Activated B cell treated with CpG ODN at 0.5 μM for 24 hours (primary cell): ENCODE results near the gene CD22. TPM values are rescaled to one million over a fixed set of nuclear protein-coding genes. Genes with fewer than 3 reads are reported as not detected.
"Not testable (repeated sequence)": the region's sequence is repeated elsewhere in the genome, so short reads cannot be mapped to it uniquely, and the experiment has no call there.

ENCODE experiments used
- ATAC-seq: fragments of 200-7000 bp; cut with Tn5 transposase; one replicate; pipeline ENCODE4 v1.10.0; 2021; ENCODE audit warnings: low read depth, mild to moderate bottlenecking, moderate library complexity
- CTCF ChIA-PET: fragments of 350-600 bp; sonication (Branson Sonifier 250); formaldehyde crosslinking; loops from one replicate; lab custom pipeline; 2021; ENCODE audit warnings: antibody characterized with exemption; lab: Charles Lee
- POLR2A ChIA-PET: fragments of 350-600 bp; sonication (Branson Sonifier 250); formaldehyde crosslinking; loops from one replicate; lab custom pipeline; 2021; ENCODE audit warnings: antibody characterized with exemption; lab: Charles Lee
- DNase-seq: peaks from one replicate; pipeline ENCODE4 v3.0.0; 2022
- H3K27ac Mint-ChIP-seq: one replicate; pipeline ENCODE4 v1.8.0; 2020; ENCODE audit warnings: mixed read lengths
- H3K27me3 Mint-ChIP-seq: one replicate; pipeline ENCODE4 v1.8.0; 2021; ENCODE audit warnings: mixed read lengths
- H3K36me3 Mint-ChIP-seq: one replicate; pipeline ENCODE4 v1.8.0; 2021; ENCODE audit warnings: low read depth, mixed read lengths
- H3K4me1 Mint-ChIP-seq: one replicate; pipeline ENCODE4 v1.8.0; 2021; ENCODE audit warnings: mixed read lengths
- H3K4me3 Mint-ChIP-seq: one replicate; pipeline ENCODE4 v1.8.0; 2020; ENCODE audit warnings: mild to moderate bottlenecking, mixed read lengths
- H3K9me3 Mint-ChIP-seq: one replicate; pipeline ENCODE4 v1.8.0; 2020; ENCODE audit warnings: mixed read lengths
- intact Hi-C: fragments of 100-400 bp; cut with micrococcal nuclease; formaldehyde crosslinking; loops from one replicate; pipeline ENCODE4 v1.15.1; 2024
- total RNA-seq: library from RNA; stranded (reverse); gene quantifications from 2 replicates; pipeline ENCODE4 v1.2.3, GENCODE V29; 2022
- TF ChIP-seq, protein P1 (sequence below): fragments of 200-600 bp; IDR thresholded peaks from one replicate; pipeline ENCODE4 v1.8.0; 2022; ENCODE audit warnings: antibody characterized with exemption, mild to moderate bottlenecking

The CD22 gene
- total RNA-seq, 1 donor from 2014 or later = 1,096 TPM

DNA sequence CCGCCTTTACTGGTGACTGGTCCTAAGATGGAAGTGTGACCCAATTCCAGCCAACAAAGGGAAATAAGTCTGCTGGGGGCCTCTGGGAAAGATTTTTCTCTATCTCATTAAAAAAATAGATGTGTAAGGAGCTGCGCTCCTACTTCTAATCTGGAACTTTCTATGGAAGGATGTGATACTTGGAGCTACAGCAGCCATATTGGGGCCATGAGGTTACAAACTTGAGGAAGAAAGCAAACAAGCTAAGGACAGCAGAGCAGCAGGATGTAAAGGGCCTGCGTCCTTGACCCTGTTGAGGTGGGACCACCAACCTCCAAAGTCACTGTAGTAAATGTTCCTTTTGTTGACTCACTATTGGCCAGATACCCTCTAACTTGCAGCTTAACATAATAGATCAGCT is 49.4 kb downstream of the CD22 start:
- TF ChIP-seq, protein P1, sequence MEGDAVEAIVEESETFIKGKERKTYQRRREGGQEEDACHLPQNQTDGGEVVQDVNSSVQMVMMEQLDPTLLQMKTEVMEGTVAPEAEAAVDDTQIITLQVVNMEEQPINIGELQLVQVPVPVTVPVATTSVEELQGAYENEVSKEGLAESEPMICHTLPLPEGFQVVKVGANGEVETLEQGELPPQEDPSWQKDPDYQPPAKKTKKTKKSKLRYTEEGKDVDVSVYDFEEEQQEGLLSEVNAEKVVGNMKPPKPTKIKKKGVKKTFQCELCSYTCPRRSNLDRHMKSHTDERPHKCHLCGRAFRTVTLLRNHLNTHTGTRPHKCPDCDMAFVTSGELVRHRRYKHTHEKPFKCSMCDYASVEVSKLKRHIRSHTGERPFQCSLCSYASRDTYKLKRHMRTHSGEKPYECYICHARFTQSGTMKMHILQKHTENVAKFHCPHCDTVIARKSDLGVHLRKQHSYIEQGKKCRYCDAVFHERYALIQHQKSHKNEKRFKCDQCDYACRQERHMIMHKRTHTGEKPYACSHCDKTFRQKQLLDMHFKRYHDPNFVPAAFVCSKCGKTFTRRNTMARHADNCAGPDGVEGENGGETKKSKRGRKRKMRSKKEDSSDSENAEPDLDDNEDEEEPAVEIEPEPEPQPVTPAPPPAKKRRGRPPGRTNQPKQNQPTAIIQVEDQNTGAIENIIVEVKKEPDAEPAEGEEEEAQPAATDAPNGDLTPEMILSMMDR = no peak
- Mint-ChIP-seq H3K4me1 (peaks cover 27% of the 10 kb centered on the region), H3K9me3 (no peaks in the 10 kb centered on the region), H3K36me3 (no peaks in the 10 kb centered on the region), H3K27me3 (peaks cover 3% of the 10 kb centered on the region), H3K27ac (no peak overlapping the region), H3K4me3 (no peak overlapping the region)
- ChIA-PET POLR2A (interaction anchor here (1.6 kb wide), 1 partner anchor 82 kb away, joined by 8 read pairs; no protein-coding TSS in a partner anchor), CTCF (interaction anchor here (1.0 to 1.1 kb wide), 2 partner anchors 26 to 109 kb away, joined by 3 read pairs; no protein-coding TSS in a partner anchor)
- DNase-seq (no peak), ATAC-seq (no peak)
- intact Hi-C loops = no loop called here

DNA sequence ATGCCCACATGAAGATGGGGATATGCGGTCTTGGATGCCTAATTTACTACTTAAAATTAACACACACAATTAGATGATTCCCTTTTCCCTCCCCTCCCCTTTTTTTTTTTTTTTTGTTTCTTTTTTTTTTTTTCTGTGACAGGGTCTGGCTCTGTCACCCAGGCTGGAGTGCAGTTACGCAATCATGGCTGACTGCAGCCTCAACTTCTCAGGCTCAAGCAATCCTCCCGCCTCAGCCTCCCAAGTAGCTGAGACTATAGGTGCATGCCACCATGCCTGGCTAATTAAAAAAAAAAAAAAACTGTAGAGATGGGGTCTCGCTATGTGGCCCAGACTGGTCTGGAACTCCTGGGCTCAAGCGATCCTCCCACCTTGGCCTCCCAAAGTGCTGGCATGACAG is 50.6 kb downstream of the CD22 start:
- H3K36me3 Mint-ChIP-seq, H3K27ac Mint-ChIP-seq, ATAC-seq, intact Hi-C loops, H3K4me3 Mint-ChIP-seq, CTCF ChIA-PET, H3K9me3 Mint-ChIP-seq, H3K27me3 Mint-ChIP-seq, DNase-seq: not testable (repeated sequence)
- POLR2A ChIA-PET = interaction anchor here (0.7 kb wide), 1 partner anchor 125 kb away, joined by 7 read pairs; no protein-coding TSS in a partner anchor
- H3K4me1 Mint-ChIP-seq = peaks cover 27% of the 10 kb centered on the region

DNA sequence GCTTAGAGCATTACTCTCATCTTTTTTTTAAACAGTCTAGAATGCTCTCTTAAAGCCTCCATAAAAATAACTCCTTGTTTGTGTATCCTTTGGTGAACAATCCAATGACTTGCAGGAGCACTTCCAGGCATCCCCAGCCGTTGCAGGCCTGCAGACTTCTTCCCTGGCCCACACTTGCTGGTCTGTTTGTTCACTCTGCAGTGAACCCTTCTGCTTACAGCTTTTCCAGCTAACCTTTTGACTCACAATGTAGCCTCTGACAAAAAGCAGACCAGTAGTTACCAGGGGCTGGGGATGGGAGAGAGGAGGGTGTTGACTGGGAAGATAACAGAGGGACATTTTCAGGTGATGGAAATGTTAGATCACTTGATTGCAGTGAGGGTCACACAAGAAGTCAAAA is 51.0 kb downstream of the CD22 start:
- no peaks in the 10 kb centered on the region for H3K36me3 Mint-ChIP-seq
- POLR2A ChIA-PET = interaction anchor here (0.6 to 0.7 kb wide), 2 partner anchors 81 to 125 kb away, joined by 3 to 7 read pairs; no protein-coding TSS in a partner anchor

DNA sequence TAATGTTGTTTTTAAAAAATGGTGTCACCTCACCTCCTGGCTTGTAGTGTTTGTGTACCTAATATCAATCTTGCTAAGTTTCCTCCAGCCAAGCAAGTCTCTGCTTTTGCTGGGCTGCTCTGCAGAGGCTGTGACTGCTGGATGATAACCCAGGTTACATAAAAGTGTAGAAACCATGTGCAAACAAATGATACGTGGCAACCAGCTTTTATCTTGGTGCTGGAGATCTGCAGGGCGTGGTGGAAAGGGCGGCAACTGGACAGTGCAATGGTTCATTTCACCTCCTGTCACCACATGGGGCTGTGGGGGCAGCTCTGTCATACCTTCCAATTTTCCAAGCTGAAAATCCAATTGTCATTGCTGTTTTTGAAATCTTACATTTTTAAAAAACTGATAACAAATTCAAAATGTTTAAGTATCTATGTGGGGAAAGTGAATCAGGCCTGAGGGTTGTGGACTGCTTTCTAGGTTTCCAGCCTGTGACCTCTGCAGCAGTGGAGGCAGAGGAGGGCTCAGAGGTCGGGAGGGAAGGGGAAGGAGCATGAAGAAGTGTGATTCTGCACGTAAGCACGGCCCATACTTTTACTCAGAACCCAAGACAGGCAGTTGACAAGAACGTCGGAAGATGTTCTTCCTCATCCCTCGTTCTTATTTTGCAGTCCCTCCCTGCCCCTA is 51.6 kb downstream of the CD22 start:
- TF ChIP-seq, protein P1 = no peak
- no peak for ATAC-seq
- intact Hi-C loops = no loop called here
- DNase-seq = no peak
- CTCF ChIA-PET = no interaction called here
- Mint-ChIP-seq H3K4me3 (no peak overlapping the region), H3K4me1 (peaks cover 20% of the 10 kb centered on the region), H3K9me3 (no peaks in the 10 kb centered on the region), H3K27me3 (peaks cover 5% of the 10 kb centered on the region), H3K36me3 (no peaks in the 10 kb centered on the region), H3K27ac (no peak overlapping the region)
- POLR2A ChIA-PET = interaction anchor here (0.6 kb wide), 1 partner anchor 80 kb away, joined by 3 read pairs; no protein-coding TSS in a partner anchor

More for the DNA sequence above, 51.0 kb downstream of the CD22 start:
- no peak for DNase-seq
- H3K27ac Mint-ChIP-seq = no peak overlapping the region
- peaks cover 5% of the 10 kb centered on the region for H3K27me3 Mint-ChIP-seq
- CTCF ChIA-PET = no interaction called here
- peaks cover 24% of the 10 kb centered on the region for H3K4me1 Mint-ChIP-seq
- ATAC-seq = no peak
- TF ChIP-seq, protein P1 = no peak
- intact Hi-C loops = no loop called here
- H3K9me3 Mint-ChIP-seq = no peaks in the 10 kb centered on the region
- no peak overlapping the region for H3K4me3 Mint-ChIP-seq

DNA sequence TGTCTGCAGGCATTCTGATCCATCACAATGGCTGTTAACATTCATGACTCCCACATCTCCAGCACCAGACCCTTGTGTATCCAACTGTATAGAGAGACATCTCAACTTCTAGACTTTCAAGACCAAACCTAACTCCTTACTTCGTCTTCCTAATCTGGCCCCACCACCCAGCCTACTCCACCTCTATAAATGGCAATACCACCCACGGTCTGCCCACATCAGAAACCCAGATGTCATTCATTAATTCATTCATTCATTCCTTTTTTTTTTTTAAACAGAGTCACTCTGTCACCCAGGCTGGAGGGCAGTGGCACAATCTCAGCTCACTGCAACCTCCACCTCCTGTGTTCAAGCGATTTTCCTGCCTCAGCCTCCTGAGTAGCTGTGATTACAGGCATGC is 52.3 kb downstream of the CD22 start:
- intact Hi-C loops = no loop called here
- H3K36me3 Mint-ChIP-seq = peaks cover under 1% of the 10 kb centered on the region
- ChIA-PET CTCF (no interaction called here), POLR2A (no interaction called here)
- ATAC-seq (no peak), DNase-seq (no peak)
- H3K9me3 Mint-ChIP-seq = peaks cover under 1% of the 10 kb centered on the region
- peaks cover 13% of the 10 kb centered on the region for H3K4me1 Mint-ChIP-seq
- peaks cover 5% of the 10 kb centered on the region for H3K27me3 Mint-ChIP-seq
- H3K27ac Mint-ChIP-seq = no peak overlapping the region
- no peak overlapping the region for H3K4me3 Mint-ChIP-seq
- TF ChIP-seq, protein P1 = no peak
